Mammary epithelial cell (primary cell): ENCODE data around the gene DYNLT4.

Source experiments
- CTCF ChIP-seq, 2 donors: IDR thresholded peaks in 1 of 2; conservative IDR thresholded peaks in 1 of 2; 2 replicates each; pipeline ENCODE4 v1.5.1; 2011 to 2012; ENCODE audit warnings: inconsistent platforms in 2 of 2, low read length in 2 of 2, mild to moderate bottlenecking in 2 of 2, control low read depth in 1 of 2, low read depth in 1 of 2; ENCODE audit not compliant: insufficient read depth in 1 of 2; ENCODE audit errors: extremely low read depth in 1 of 2
- EZH2 ChIP-seq: IDR thresholded peaks from 2 replicates; pipeline ENCODE4 v1.6.1; 2012; ENCODE audit warnings: low read length, inconsistent platforms, borderline replicate concordance

GRCh38 chr1:44777969-44778635 lies 29.0 kb downstream of the DYNLT4 start:
- TF ChIP-seq EZH2 (no peak), CTCF (conservative IDR thresholded peaks at IDR 0.05 in 1 of 2, IDR thresholded peaks at IDR 0.05 in 1 of 2; ENCODE audit: extremely low read depth in 1 of 2, insufficient read depth in 1 of 2, low read depth in 1 of 2, low read length in 2 of 2) (no peak)
